B cell (primary cell): ENCODE results near the gene TRIM16. TPM values are rescaled to one million over a fixed set of nuclear protein-coding genes. Genes with fewer than 3 reads are reported as not detected.
"Not testable (repeated sequence)": the region's sequence is repeated elsewhere in the genome, so short reads cannot be mapped to it uniquely, and the experiment has no call there.

Experiments used
- ATAC-seq: fragments of 200-7000 bp; cut with Tn5 transposase; one replicate; pipeline ENCODE4 v1.10.0; 2021; ENCODE audit warnings: low read depth, mild to moderate bottlenecking, moderate number of reproducible peaks, moderate library complexity
- CTCF ChIA-PET: fragments of 350-600 bp; sonication (Branson Sonifier 250); formaldehyde crosslinking; loops from one replicate; lab custom pipeline; 2021; ENCODE audit warnings: antibody characterized with exemption, inconsistent platforms; lab: Charles Lee
- POLR2A ChIA-PET: fragments of 350-600 bp; sonication (Branson Sonifier 250); formaldehyde crosslinking; loops from one replicate; lab custom pipeline; 2021; ENCODE audit warnings: antibody characterized with exemption; lab: Charles Lee
- DNase-seq: peaks from one replicate; pipeline ENCODE4 v3.0.0; 2013
- H2AFZ ChIP-seq: 2 replicates; pipeline ENCODE4 v1.6.1; 2012; ENCODE audit warnings: mild to moderate bottlenecking, low read depth, low read length; ENCODE audit not compliant: insufficient read depth, poor library complexity, severe bottlenecking
- H3K27ac ChIP-seq, 2 donors: 1 replicate in 1 of 2; 2 replicates in 1 of 2; pipeline ENCODE4 v1.5.1; 2012 to 2013; ENCODE audit warnings: low read length in 2 of 2, mild to moderate bottlenecking in 2 of 2, moderate library complexity in 1 of 2
- H3K27me3 ChIP-seq, 4 experiments: fragments of 200-600 bp in 1 of 4; sonication (generic) in 1 of 4; replicated peaks in 1 of 4; 1 replicate in 2 of 4; 2 replicates in 2 of 4; pipeline versions ENCODE4 v1.6.1 to v1.7.0; 2013 to 2016; ENCODE audit warnings: low read length in 3 of 4, mild to moderate bottlenecking in 2 of 4, mixed read lengths in 1 of 4, moderate library complexity in 1 of 4; ENCODE audit not compliant: insufficient read depth in 4 of 4, control insufficient read depth in 3 of 4; ENCODE audit errors: control extremely low read depth in 1 of 4
- H3K36me3 ChIP-seq, 2 experiments: replicated peaks in 1 of 2; 1 replicate in 1 of 2; 2 replicates in 1 of 2; pipeline versions ENCODE4 v1.6.1 to v1.7.1; 2013; ENCODE audit warnings: low read length in 1 of 2; ENCODE audit not compliant: insufficient read depth in 2 of 2, control insufficient read depth in 1 of 2; ENCODE audit errors: control extremely low read depth in 1 of 2, extremely low read depth in 1 of 2
- H3K4me1 ChIP-seq, 2 donors: fragments of 200-600 bp in 1 of 2; sonication (generic) in 1 of 2; 1 replicate in 1 of 2; 2 replicates in 1 of 2; pipeline versions ENCODE4 v1.5.1 to v1.6.1; 2013 to 2017; ENCODE audit warnings: low read length in 2 of 2; ENCODE audit not compliant: control insufficient read depth in 2 of 2, insufficient read depth in 2 of 2
- H3K4me2 ChIP-seq: replicated peaks from 2 replicates; pipeline ENCODE3; 2012; ENCODE audit warnings: mild to moderate bottlenecking, low read depth, low read length; ENCODE audit not compliant: poor library complexity, severe bottlenecking
- H3K4me3 ChIP-seq, 5 experiments: fragments of 200-600 bp in 1 of 5; sonication (generic) in 1 of 5; 1 replicate in 3 of 5; 2 replicates in 2 of 5; pipeline versions ENCODE4 v1.5.1 to v1.7.0; 2011 to 2016; ENCODE audit warnings: low read length in 4 of 5, mild to moderate bottlenecking in 4 of 5, low read depth in 2 of 5, control low read depth in 1 of 5, moderate library complexity in 1 of 5; ENCODE audit not compliant: insufficient read depth in 1 of 5; ENCODE audit errors: control extremely low read depth in 1 of 5, extremely low read depth in 1 of 5
- H3K79me2 ChIP-seq: fragments of 200-600 bp; sonication (generic); one replicate; pipeline ENCODE4 v1.6.0; 2016; ENCODE audit warnings: low read length; ENCODE audit not compliant: control insufficient read depth, insufficient read depth
- H3K9ac ChIP-seq: fragments of 200-600 bp; sonication (generic); 2 replicates; pipeline ENCODE4 v1.6.1; 2017; ENCODE audit warnings: mild to moderate bottlenecking, low read length, moderate library complexity
- H3K9me3 ChIP-seq, 3 donors: one replicate each; pipeline versions ENCODE4 v1.6.1 to v1.7.1; 2013; ENCODE audit warnings: low read length in 2 of 3; ENCODE audit not compliant: control insufficient read depth in 2 of 3, insufficient read depth in 1 of 3; ENCODE audit errors: control extremely low read depth in 1 of 3
- H4K20me1 ChIP-seq: 2 replicates; pipeline ENCODE4 v1.6.0; 2012; ENCODE audit warnings: mild to moderate bottlenecking, low read length; ENCODE audit not compliant: insufficient read depth, control insufficient read depth, poor library complexity, severe bottlenecking
- H3K27ac Mint-ChIP-seq: one replicate; pipeline ENCODE4 v1.8.0; 2021; ENCODE audit warnings: mixed read lengths
- H3K27me3 Mint-ChIP-seq: one replicate; pipeline ENCODE4 v1.8.0; 2021; ENCODE audit warnings: mixed read lengths
- H3K4me1 Mint-ChIP-seq: one replicate; pipeline ENCODE4 v1.8.0; 2021; ENCODE audit warnings: mixed read lengths
- H3K4me3 Mint-ChIP-seq: one replicate; pipeline ENCODE4 v1.8.0; 2021; ENCODE audit warnings: mixed read lengths
- H3K9me3 Mint-ChIP-seq: one replicate; pipeline ENCODE4 v1.8.0; 2022; ENCODE audit warnings: mixed read lengths; ENCODE audit not compliant: insufficient read depth
- WGBS: methylation state at CpG from one replicate; pipeline ENCODE4 v1.1.5; 2013; ENCODE audit warnings: missing lambda C conversion rate; ENCODE audit not compliant: insufficient coverage; 5-methylcytosine and 5-hydroxymethylcytosine counted together
- intact Hi-C: fragments of 100-400 bp; cut with micrococcal nuclease; formaldehyde crosslinking; loops from one replicate; pipeline ENCODE4 v1.10.0; 2022
- polyA plus RNA-seq: library from polyadenylated mRNA; depleted of rRNA; stranded (reverse); fragments of >200 nt; gene quantifications from 2 replicates; pipeline ENCODE4 v1.2.3, GENCODE V29; 2012
- total RNA-seq, 2 donors: library from RNA; stranded (reverse); fragments of 120-200 nt in 1 of 2; gene quantifications; 1 replicate in 1 of 2; 2 replicates in 1 of 2; pipeline versions ENCODE4 v1.2.3 to v1.2.4, GENCODE V29; 2013 to 2022

The TRIM16 gene
- total and polyA plus RNA-seq, 2 donors (not counting 1 experiment from before 2014, with no cell fraction given) = 5.6 to 7.8 TPM

- Mint-ChIP-seq H3K4me1 (peaks cover 11% of the 10 kb centered on the region), H3K4me3 (peak overlapping the region; percentile 98), H3K27ac (peak overlapping the region; percentile 95)
- Histone ChIP-seq H3K27ac (peak overlapping the region; percentile 35 to 67), H3K9ac (peak overlapping the region; percentile 74), H3K4me3 (peak overlapping the region in 4 of 5 experiments; percentile 55 to 71 (median 61)), H2AFZ (peak overlapping the region; percentile 73)
- POLR2A ChIA-PET, H4K20me1 ChIP-seq, H3K4me2 ChIP-seq, H3K27me3 Mint-ChIP-seq, CTCF ChIA-PET, ATAC-seq, H3K79me2 ChIP-seq, H3K9me3 Mint-ChIP-seq, H3K9me3 ChIP-seq, H3K4me1 ChIP-seq, H3K27me3 ChIP-seq, intact Hi-C loops, DNase-seq, H3K36me3 ChIP-seq: not testable (repeated sequence)
- no CpG with 5 or more reads among the region's 21 CpGs for WGBS
Observed at GRCh38 chr17:15699937-15700336, 15.8 kb upstream of the TRIM16 start.

- H3K4me3 ChIP-seq = peak within 1 kb of the TSS; percentile 15 to 71 (median 59)
- not testable (repeated sequence) for H3K27me3 Mint-ChIP-seq
- peak; percentile 97 for DNase-seq
Observed at GRCh38 chr17:15699413-15699924, 15.4 kb upstream of the TRIM16 start, which contains the start of gene ZNF286A. Gene ZNF286A, plus strand, starts transcription at chr17:15699752. Its CDS starts 578 bp downstream, at chr17:15700330.

GRCh38 chr17:15698967-15699366, 14.9 kb upstream of the TRIM16 start:
- H3K27me3 Mint-ChIP-seq, H3K36me3 ChIP-seq, CTCF ChIA-PET, POLR2A ChIA-PET, H3K79me2 ChIP-seq, intact Hi-C loops, H3K9me3 Mint-ChIP-seq, H3K27me3 ChIP-seq, H4K20me1 ChIP-seq, ATAC-seq, H3K4me1 ChIP-seq, H3K9me3 ChIP-seq: not testable (repeated sequence)
- H3K27ac ChIP-seq = peak overlapping the region in 1 of 2 donors; percentile 67
- peak overlapping the region; percentile 28 for H3K4me2 ChIP-seq
- H3K9ac ChIP-seq = peak overlapping the region; percentile 74
- H2AFZ ChIP-seq = peak overlapping the region; percentile 73
- no CpG with 5 or more reads among the region's 3 CpGs for WGBS
- Mint-ChIP-seq H3K27ac (peak overlapping the region; percentile 95), H3K4me3 (peak overlapping the region; percentile 98), H3K4me1 (peaks cover 11% of the 10 kb centered on the region)
- peak overlapping the region in 4 of 5 experiments; percentile 55 to 71 (median 61) for H3K4me3 ChIP-seq
- DNase-seq = peak; percentile 24

More at GRCh38 chr17:15699413-15699924, 15.4 kb upstream of the TRIM16 start, which contains the start of gene ZNF286A:
- H3K36me3 ChIP-seq, H3K27me3 ChIP-seq, POLR2A ChIA-PET, H3K79me2 ChIP-seq, H4K20me1 ChIP-seq, H3K4me1 ChIP-seq, intact Hi-C loops, H3K9me3 Mint-ChIP-seq, H3K9me3 ChIP-seq, CTCF ChIA-PET: not testable (repeated sequence)
- H3K27ac Mint-ChIP-seq = peak within 1 kb of the TSS; percentile 95
- WGBS = under 1% methylated on average over 31 of the region's 44 CpGs
- peak within 1 kb of the TSS; percentile 73 for H2AFZ ChIP-seq
- peak; percentile 96 for ATAC-seq
- H3K9ac ChIP-seq = peak within 1 kb of the TSS; percentile 74
- peaks cover 11% of the 10 kb centered on the region for H3K4me1 Mint-ChIP-seq
- H3K27ac ChIP-seq = peak within 1 kb of the TSS; percentile 35 to 67
- H3K4me2 ChIP-seq = peak within 1 kb of the TSS; percentile 58
- H3K4me3 Mint-ChIP-seq = peak within 1 kb of the TSS; percentile 98

DNA sequence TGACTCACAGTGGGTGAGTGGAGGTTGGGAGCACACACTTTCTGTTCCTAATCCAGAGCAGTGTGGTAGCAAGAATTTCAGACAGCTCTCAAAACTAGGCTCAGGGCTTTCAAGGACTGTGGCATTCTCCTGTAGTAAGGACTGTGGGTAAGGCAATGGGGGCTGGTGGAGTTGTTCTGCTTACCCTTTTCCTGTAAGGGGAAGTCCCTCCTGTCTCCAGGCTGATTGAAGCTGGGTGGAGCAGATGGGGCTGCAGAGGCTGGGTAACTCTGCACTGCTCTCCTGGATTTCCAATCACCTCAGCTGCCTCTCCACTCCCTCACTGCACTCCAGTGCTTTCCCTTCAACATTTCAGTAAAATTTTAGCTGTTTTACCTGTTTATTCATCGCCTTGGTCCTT, 3.4 kb upstream of the TRIM16 start:
- H3K4me3 ChIP-seq, H3K4me3 Mint-ChIP-seq, H2AFZ ChIP-seq, H3K27ac ChIP-seq, H4K20me1 ChIP-seq, H3K27me3 ChIP-seq, H3K4me1 ChIP-seq, H3K9me3 ChIP-seq, H3K9me3 Mint-ChIP-seq, POLR2A ChIA-PET, H3K27ac Mint-ChIP-seq, CTCF ChIA-PET, ATAC-seq, H3K36me3 ChIP-seq, H3K27me3 Mint-ChIP-seq, H3K9ac ChIP-seq, intact Hi-C loops, H3K4me2 ChIP-seq, H3K79me2 ChIP-seq, DNase-seq: not testable (repeated sequence)
- WGBS = no CpG with 5 or more reads among the region's 1 CpG
- H3K4me1 Mint-ChIP-seq = peaks cover 15% of the 10 kb centered on the region
